ENCODE results near the gene ADAMTS9.

DNA sequence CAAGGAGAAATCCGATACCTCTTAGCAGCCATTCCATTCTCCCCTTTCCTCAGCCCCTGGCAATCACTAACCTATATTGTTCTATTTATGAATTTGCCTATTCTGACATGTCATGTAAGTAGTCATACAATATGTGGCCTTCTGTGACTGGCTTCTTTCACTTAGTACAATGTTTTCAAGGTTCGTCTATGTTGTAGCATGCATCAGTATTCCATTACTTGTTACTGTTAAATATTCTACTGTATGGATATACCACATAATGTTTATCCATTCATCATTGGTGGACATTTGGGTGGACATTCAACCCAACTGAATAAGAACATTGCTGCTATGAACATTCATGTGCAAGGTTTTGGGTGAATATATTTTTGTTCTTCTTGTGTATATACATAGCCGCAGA lies 23.4 kb downstream of the ADAMTS9 start:
- TF ChIP-seq, protein P1, sequence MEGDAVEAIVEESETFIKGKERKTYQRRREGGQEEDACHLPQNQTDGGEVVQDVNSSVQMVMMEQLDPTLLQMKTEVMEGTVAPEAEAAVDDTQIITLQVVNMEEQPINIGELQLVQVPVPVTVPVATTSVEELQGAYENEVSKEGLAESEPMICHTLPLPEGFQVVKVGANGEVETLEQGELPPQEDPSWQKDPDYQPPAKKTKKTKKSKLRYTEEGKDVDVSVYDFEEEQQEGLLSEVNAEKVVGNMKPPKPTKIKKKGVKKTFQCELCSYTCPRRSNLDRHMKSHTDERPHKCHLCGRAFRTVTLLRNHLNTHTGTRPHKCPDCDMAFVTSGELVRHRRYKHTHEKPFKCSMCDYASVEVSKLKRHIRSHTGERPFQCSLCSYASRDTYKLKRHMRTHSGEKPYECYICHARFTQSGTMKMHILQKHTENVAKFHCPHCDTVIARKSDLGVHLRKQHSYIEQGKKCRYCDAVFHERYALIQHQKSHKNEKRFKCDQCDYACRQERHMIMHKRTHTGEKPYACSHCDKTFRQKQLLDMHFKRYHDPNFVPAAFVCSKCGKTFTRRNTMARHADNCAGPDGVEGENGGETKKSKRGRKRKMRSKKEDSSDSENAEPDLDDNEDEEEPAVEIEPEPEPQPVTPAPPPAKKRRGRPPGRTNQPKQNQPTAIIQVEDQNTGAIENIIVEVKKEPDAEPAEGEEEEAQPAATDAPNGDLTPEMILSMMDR (IDR thresholded peaks at IDR 0.05): no peak
- TF ChIP-seq POLR2A (IDR thresholded peaks at IDR 0.05): no peak

All from prostate gland (tissue), 2 donors.